ENCODE measurements around the gene CORO6.
"Not testable (repeated sequence)": the region's sequence is repeated elsewhere in the genome, so short reads cannot be mapped to it uniquely, and the experiment has no call there.

CORO6 gene

GRCh38 chr17:29653995-29654714, 31.4 kb upstream of the CORO6 start:
- H3K9me3 ChIP-seq (ENCODE audit: control insufficient read depth in 2 of 2, low read length in 2 of 2): no peaks in the 10 kb centered on the region
- no peak overlapping the region for H3K27ac ChIP-seq (ENCODE audit: low read length)
- H3K4me1 ChIP-seq (ENCODE audit: control insufficient read depth, insufficient read depth, low read length): no peaks in the 10 kb centered on the region
- no peak overlapping the region for H3K4me3 ChIP-seq (ENCODE audit: low read length in 2 of 2)
- H3K27me3 ChIP-seq (ENCODE audit: control insufficient read depth in 1 of 2, insufficient read depth in 2 of 2, low read length in 2 of 2): no peaks in the 10 kb centered on the region
- H3K9ac ChIP-seq (ENCODE audit: low read length in 2 of 2): no peak overlapping the region
- peaks cover 0 to 3% of the 10 kb centered on the region in 2 donors for H3K36me3 ChIP-seq (ENCODE audit: control insufficient read depth in 2 of 2, insufficient read depth in 2 of 2, low read length in 2 of 2)

GRCh38 chr17:29652976-29653375, 30.3 kb upstream of the CORO6 start:
- no peak overlapping the region for H3K27ac ChIP-seq (ENCODE audit: low read length)
- peaks cover 0 to 7% of the 10 kb centered on the region in 2 donors for H3K36me3 ChIP-seq (ENCODE audit: control insufficient read depth in 2 of 2, insufficient read depth in 2 of 2, low read length in 2 of 2)
- H3K9ac ChIP-seq (ENCODE audit: low read length in 2 of 2): no peak overlapping the region
- no peaks in the 10 kb centered on the region for H3K9me3 ChIP-seq (ENCODE audit: control insufficient read depth in 2 of 2, low read length in 2 of 2)
- H3K27me3 ChIP-seq (ENCODE audit: control insufficient read depth in 1 of 2, insufficient read depth in 2 of 2, low read length in 2 of 2): no peaks in the 10 kb centered on the region
- no peaks in the 10 kb centered on the region for H3K4me1 ChIP-seq (ENCODE audit: control insufficient read depth, insufficient read depth, low read length)
- no peak overlapping the region for H3K4me3 ChIP-seq (ENCODE audit: low read length in 2 of 2)

DNA sequence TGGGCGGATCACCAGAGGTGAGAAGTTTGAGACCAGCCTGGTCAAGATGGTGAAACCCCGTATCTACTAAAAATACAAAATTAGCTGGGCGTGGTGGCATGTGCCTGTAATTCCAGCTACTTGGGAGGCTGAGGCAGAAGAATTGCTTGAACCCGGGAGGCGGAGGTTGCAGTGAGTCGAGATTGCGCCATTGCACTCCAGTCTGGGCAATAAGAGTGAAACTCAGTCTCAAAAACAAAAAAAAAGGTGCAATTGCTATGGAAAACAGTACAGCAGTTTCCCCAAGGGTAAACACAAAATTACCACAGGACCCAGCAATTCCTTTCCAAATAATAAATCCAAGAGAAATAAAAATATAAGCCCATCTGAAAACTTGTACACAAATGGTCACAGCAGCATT, 29.2 kb upstream of the CORO6 start:
- H3K4me1 ChIP-seq (ENCODE audit: control insufficient read depth, insufficient read depth, low read length); H3K9me3 ChIP-seq (ENCODE audit: control insufficient read depth in 2 of 2, low read length in 2 of 2); H3K9ac ChIP-seq (ENCODE audit: low read length in 2 of 2); H3K27ac ChIP-seq (ENCODE audit: low read length); H3K4me3 ChIP-seq (ENCODE audit: low read length in 2 of 2); H3K27me3 ChIP-seq (ENCODE audit: control insufficient read depth in 1 of 2, insufficient read depth in 2 of 2, low read length in 2 of 2); H3K36me3 ChIP-seq (ENCODE audit: control insufficient read depth in 2 of 2, insufficient read depth in 2 of 2, low read length in 2 of 2): not testable (repeated sequence)

DNA sequence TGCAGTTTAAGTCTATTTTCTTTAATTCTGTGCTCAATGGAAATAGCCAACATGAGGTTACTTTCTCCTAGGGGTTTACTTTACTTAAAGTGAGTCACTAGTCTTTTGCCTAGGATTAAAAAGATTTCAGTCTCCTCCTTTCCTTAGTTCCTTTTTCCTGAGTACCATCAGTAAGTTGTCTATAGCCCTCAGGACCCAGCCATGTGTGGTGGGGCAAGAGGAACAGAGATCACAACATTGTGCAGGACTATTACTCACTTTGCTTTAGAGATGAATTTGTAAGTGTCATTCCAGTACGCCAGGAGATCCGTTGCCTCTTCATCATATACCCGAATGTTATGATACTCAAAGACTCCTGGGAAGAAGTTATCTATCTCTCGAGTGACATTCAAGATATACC, 27.7 kb upstream of the CORO6 start:
- no peak overlapping the region for H3K9ac ChIP-seq (ENCODE audit: low read length in 2 of 2)
- H3K27me3 ChIP-seq (ENCODE audit: control insufficient read depth in 1 of 2, insufficient read depth in 2 of 2, low read length in 2 of 2): no peaks in the 10 kb centered on the region
- peaks cover 0 to 8% of the 10 kb centered on the region in 2 donors for H3K36me3 ChIP-seq (ENCODE audit: control insufficient read depth in 2 of 2, insufficient read depth in 2 of 2, low read length in 2 of 2)
- H3K27ac ChIP-seq (ENCODE audit: low read length): no peak overlapping the region
- peaks cover 7% of the 10 kb centered on the region for H3K4me1 ChIP-seq (ENCODE audit: control insufficient read depth, insufficient read depth, low read length)
- no peak overlapping the region for H3K4me3 ChIP-seq (ENCODE audit: low read length in 2 of 2)
- H3K9me3 ChIP-seq (ENCODE audit: control insufficient read depth in 2 of 2, low read length in 2 of 2): no peaks in the 10 kb centered on the region

- Histone ChIP-seq H3K9me3 (ENCODE audit: control insufficient read depth in 2 of 2, low read length in 2 of 2) (no peaks in the 10 kb centered on the region), H3K27me3 (ENCODE audit: control insufficient read depth in 1 of 2, insufficient read depth in 2 of 2, low read length in 2 of 2) (no peaks in the 10 kb centered on the region), H3K4me1 (ENCODE audit: control insufficient read depth, insufficient read depth, low read length) (peaks cover 10% of the 10 kb centered on the region), H3K27ac (ENCODE audit: low read length) (no peak overlapping the region), H3K36me3 (ENCODE audit: control insufficient read depth in 2 of 2, insufficient read depth in 2 of 2, low read length in 2 of 2) (peaks cover 0 to 8% of the 10 kb centered on the region in 2 donors), H3K9ac (ENCODE audit: low read length in 2 of 2) (no peak overlapping the region), H3K4me3 (ENCODE audit: low read length in 2 of 2) (no peak overlapping the region)
Observed at GRCh38 chr17:29649359-29649758, 26.6 kb upstream of the CORO6 start.

- Histone ChIP-seq H3K4me1 (ENCODE audit: control insufficient read depth, insufficient read depth, low read length) (peaks cover 10% of the 10 kb centered on the region), H3K4me3 (ENCODE audit: low read length in 2 of 2) (no peak overlapping the region), H3K27me3 (ENCODE audit: control insufficient read depth in 1 of 2, insufficient read depth in 2 of 2, low read length in 2 of 2) (no peaks in the 10 kb centered on the region), H3K9ac (ENCODE audit: low read length in 2 of 2) (no peak overlapping the region), H3K9me3 (ENCODE audit: control insufficient read depth in 2 of 2, low read length in 2 of 2) (no peaks in the 10 kb centered on the region), H3K27ac (ENCODE audit: low read length) (no peak overlapping the region), H3K36me3 (ENCODE audit: control insufficient read depth in 2 of 2, insufficient read depth in 2 of 2, low read length in 2 of 2) (peaks cover 0 to 10% of the 10 kb centered on the region in 2 donors)
Observed at GRCh38 chr17:29648005-29648404, 25.3 kb upstream of the CORO6 start.

- Histone ChIP-seq H3K27ac (ENCODE audit: low read length) (no peak overlapping the region), H3K36me3 (ENCODE audit: control insufficient read depth in 2 of 2, insufficient read depth in 2 of 2, low read length in 2 of 2) (peaks cover 0 to 9% of the 10 kb centered on the region in 2 donors), H3K4me3 (ENCODE audit: low read length in 2 of 2) (no peak overlapping the region), H3K4me1 (ENCODE audit: control insufficient read depth, insufficient read depth, low read length) (peaks cover 11% of the 10 kb centered on the region), H3K27me3 (ENCODE audit: control insufficient read depth in 1 of 2, insufficient read depth in 2 of 2, low read length in 2 of 2) (no peaks in the 10 kb centered on the region), H3K9ac (ENCODE audit: low read length in 2 of 2) (no peak overlapping the region), H3K9me3 (ENCODE audit: control insufficient read depth in 2 of 2, low read length in 2 of 2) (no peaks in the 10 kb centered on the region)
Observed at GRCh38 chr17:29645515-29646051, 22.9 kb upstream of the CORO6 start.

DNA sequence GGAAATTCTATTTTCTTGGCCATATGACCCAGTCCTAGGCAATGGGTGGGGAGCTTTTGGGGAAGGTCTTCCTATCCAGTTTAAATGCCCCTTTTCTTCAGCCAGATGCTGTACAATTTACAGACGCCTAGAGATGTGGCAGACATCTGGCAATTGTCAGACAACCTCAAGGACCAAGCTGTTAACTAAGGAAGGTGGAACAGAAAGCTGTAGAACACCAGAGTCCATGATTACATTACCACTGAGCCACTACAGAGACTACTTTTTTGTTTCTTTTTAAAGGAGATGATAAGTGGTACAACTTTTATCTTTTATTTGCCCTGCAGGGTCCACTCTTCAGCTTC, 21.1 kb upstream of the CORO6 start:
- Histone ChIP-seq H3K9me3 (ENCODE audit: control insufficient read depth in 2 of 2, low read length in 2 of 2) (no peaks in the 10 kb centered on the region), H3K4me1 (ENCODE audit: control insufficient read depth, insufficient read depth, low read length) (peaks cover 24% of the 10 kb centered on the region)

GRCh38 chr17:29642171-29642611, 19.5 kb upstream of the CORO6 start:
- no peak overlapping the region for H3K9ac ChIP-seq (ENCODE audit: low read length in 2 of 2)
- no peak overlapping the region for H3K27ac ChIP-seq (ENCODE audit: low read length)
- peaks cover 24% of the 10 kb centered on the region for H3K4me1 ChIP-seq (ENCODE audit: control insufficient read depth, insufficient read depth, low read length)

More for the DNA sequence above, 21.1 kb upstream of the CORO6 start:
- no peaks in the 10 kb centered on the region for H3K27me3 ChIP-seq (ENCODE audit: control insufficient read depth in 1 of 2, insufficient read depth in 2 of 2, low read length in 2 of 2)
- H3K27ac ChIP-seq (ENCODE audit: low read length): no peak overlapping the region
- H3K4me3 ChIP-seq (ENCODE audit: low read length in 2 of 2): no peak overlapping the region
- peaks cover 0 to 6% of the 10 kb centered on the region in 2 donors for H3K36me3 ChIP-seq (ENCODE audit: control insufficient read depth in 2 of 2, insufficient read depth in 2 of 2, low read length in 2 of 2)
- peak overlapping the region in 1 of 2 donors; percentile 41 for H3K9ac ChIP-seq (ENCODE audit: low read length in 2 of 2)

DNA sequence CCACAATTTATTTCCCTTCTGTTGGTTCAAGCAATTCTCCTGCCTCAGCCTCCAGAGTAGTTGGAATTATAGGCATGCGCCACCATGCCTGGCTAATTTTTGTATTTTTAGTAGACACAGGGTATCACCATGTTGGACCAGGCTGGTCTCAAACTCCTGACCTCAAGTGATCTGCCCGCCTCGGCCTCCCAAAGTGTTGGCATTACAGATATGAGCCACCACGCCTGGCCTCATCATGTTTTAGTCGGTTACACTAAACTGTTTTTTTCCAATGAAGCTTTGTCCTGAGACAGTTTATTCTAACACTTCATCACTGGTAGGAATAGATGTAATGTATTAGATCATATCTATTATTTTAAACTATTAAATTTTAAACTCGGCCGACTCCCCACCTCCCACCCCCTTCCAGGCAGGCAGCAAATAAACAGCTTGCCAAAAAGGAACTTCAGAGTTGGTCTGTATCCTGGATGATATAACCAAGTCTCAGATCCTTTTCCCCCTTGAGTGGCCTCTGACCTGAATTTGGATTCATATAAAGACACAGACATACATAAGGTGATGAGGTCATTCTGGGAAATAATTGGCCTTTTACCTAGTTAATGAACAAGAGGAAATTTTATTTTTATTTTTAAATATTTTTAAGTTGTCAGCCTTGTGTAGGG, 18.4 kb upstream of the CORO6 start:
- no peaks in the 10 kb centered on the region for H3K9me3 ChIP-seq (ENCODE audit: control insufficient read depth in 2 of 2, low read length in 2 of 2)
- H3K9ac ChIP-seq (ENCODE audit: low read length in 2 of 2): no peak overlapping the region
- no peak overlapping the region for H3K4me3 ChIP-seq (ENCODE audit: low read length in 2 of 2)
- no peak overlapping the region for H3K27ac ChIP-seq (ENCODE audit: low read length)
- no peaks in the 10 kb centered on the region for H3K27me3 ChIP-seq (ENCODE audit: control insufficient read depth in 1 of 2, insufficient read depth in 2 of 2, low read length in 2 of 2)
- H3K36me3 ChIP-seq (ENCODE audit: control insufficient read depth in 2 of 2, insufficient read depth in 2 of 2, low read length in 2 of 2): peaks cover 3 to 6% of the 10 kb centered on the region in 2 donors
- peaks cover 23% of the 10 kb centered on the region for H3K4me1 ChIP-seq (ENCODE audit: control insufficient read depth, insufficient read depth, low read length)

More at GRCh38 chr17:29642171-29642611, 19.5 kb upstream of the CORO6 start:
- H3K9me3 ChIP-seq (ENCODE audit: control insufficient read depth in 2 of 2, low read length in 2 of 2): no peaks in the 10 kb centered on the region
- no peak overlapping the region for H3K4me3 ChIP-seq (ENCODE audit: low read length in 2 of 2)
- H3K36me3 ChIP-seq (ENCODE audit: control insufficient read depth in 2 of 2, insufficient read depth in 2 of 2, low read length in 2 of 2): peaks cover 0 to 2% of the 10 kb centered on the region in 2 donors
- H3K27me3 ChIP-seq (ENCODE audit: control insufficient read depth in 1 of 2, insufficient read depth in 2 of 2, low read length in 2 of 2): no peaks in the 10 kb centered on the region

- H3K4me1 ChIP-seq (ENCODE audit: control insufficient read depth, insufficient read depth, low read length): peaks cover 18% of the 10 kb centered on the region
- H3K9me3 ChIP-seq (ENCODE audit: control insufficient read depth in 2 of 2, low read length in 2 of 2): no peaks in the 10 kb centered on the region
- H3K36me3 ChIP-seq (ENCODE audit: control insufficient read depth in 2 of 2, insufficient read depth in 2 of 2, low read length in 2 of 2): peaks cover 7 to 8% of the 10 kb centered on the region in 2 donors
- no peak overlapping the region for H3K4me3 ChIP-seq (ENCODE audit: low read length in 2 of 2)
- H3K27ac ChIP-seq (ENCODE audit: low read length): no peak overlapping the region
- no peaks in the 10 kb centered on the region for H3K27me3 ChIP-seq (ENCODE audit: control insufficient read depth in 1 of 2, insufficient read depth in 2 of 2, low read length in 2 of 2)
- no peak overlapping the region for H3K9ac ChIP-seq (ENCODE audit: low read length in 2 of 2)
Observed at GRCh38 chr17:29640413-29640812, 17.7 kb upstream of the CORO6 start.

All from stomach smooth muscle (tissue), 2 donors.